NAMALWA (cell line): ENCODE measurements around the gene PCDHGA11.
"Not testable (repeated sequence)": the region's sequence is repeated elsewhere in the genome, so short reads cannot be mapped to it uniquely, and the experiment has no call there.

Experiments
- DNase-seq: peaks from one replicate; pipeline ENCODE4 v3.0.0-alpha.2; 2015; ENCODE audit warnings: low spot score

Gene PCDHGA11

GRCh38 chr5:141431286-141431685 is 10.4 kb downstream of the PCDHGA11 start:
- no peak for DNase-seq

DNA sequence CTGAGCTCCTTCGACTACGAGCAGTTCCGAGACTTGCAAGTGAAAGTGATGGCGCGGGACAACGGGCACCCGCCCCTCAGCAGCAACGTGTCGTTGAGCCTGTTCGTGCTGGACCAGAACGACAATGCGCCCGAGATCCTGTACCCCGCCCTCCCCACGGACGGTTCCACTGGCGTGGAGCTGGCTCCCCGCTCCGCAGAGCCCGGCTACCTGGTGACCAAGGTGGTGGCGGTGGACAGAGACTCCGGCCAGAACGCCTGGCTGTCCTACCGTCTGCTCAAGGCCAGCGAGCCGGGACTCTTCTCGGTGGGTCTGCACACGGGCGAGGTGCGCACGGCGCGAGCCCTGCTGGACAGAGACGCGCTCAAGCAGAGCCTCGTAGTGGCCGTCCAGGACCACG is 11.5 kb downstream of the PCDHGA11 start:
- not testable (repeated sequence) for DNase-seq

DNA sequence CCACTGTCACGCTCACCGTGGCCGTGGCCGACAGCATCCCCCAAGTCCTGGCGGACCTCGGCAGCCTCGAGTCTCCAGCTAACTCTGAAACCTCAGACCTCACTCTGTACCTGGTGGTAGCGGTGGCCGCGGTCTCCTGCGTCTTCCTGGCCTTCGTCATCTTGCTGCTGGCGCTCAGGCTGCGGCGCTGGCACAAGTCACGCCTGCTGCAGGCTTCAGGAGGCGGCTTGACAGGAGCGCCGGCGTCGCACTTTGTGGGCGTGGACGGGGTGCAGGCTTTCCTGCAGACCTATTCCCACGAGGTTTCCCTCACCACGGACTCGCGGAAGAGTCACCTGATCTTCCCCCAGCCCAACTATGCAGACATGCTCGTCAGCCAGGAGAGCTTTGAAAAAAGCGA is 11.9 kb downstream of the PCDHGA11 start:
- not testable (repeated sequence) for DNase-seq

DNA sequence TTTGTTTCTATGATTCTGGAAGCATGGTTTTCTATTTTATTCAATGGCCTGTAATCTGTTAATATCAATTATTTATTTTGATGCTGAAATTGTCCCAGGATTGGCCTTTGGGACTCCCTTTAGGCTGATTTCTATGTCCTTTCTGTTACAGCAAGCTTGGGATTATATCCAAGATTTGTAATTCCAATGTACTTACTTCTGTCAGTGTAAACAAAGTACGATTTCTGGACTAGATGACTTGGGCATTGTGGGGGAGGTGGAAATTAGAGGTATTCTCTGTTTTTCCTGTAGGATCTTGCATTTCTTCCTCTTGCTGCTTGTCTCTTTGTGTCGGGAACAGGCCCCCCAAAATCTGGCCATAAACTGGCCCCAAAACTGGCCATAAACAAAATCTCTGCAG is 13.2 kb downstream of the PCDHGA11 start:
- no peak for DNase-seq

GRCh38 chr5:141437221-141437620 is 16.4 kb downstream of the PCDHGA11 start:
- no peak for DNase-seq

- no peak for DNase-seq
These were observed 18.7 kb downstream of the PCDHGA11 start for GRCh38 chr5:141439411-141440141.

DNA sequence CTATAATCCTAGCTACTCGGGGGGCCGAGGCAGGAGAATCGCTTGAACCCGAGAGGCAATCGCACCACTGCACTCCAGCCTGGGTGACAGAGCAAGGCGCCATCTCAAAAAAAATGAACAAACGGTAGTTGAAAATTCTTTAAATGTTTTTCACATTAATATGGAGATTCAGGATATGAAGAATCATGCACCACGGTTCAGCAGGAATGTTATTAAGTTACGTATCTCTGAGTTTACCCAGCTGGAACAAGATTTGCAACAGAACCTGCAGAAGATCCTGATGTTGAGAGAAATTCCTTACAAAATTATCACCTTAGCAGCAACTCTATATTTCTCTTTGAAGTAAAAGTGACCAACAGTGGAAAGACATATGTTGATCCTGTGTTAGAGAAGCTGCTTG is 19.5 kb downstream of the PCDHGA11 start:
- no peak for DNase-seq

- no peak for DNase-seq
These were observed 20.8 kb downstream of the PCDHGA11 start for GRCh38 chr5:141441571-141442170.

DNA sequence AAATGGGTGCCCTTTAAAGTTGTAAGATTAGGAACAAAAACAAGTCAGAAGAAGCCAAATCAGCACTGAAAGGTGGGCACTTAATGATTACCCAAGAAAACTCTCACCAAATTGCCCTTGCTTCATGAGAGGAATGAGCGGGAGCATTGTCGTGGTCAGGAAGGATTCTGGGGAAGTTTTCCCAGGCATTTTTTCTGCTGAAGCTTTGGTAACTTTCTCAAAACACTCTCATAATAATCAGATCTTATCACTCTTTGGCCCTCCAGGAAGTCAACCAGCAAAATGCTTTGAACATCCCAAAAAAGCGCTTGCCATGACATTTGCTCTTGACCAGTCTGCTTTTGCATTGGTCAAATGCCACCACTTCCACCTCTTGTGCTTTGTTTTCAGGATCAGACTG is 44.5 kb downstream of the PCDHGA11 start:
- DNase-seq = no peak
